K562 treated with DMSO at 1 percent for 4 hours (cell line): ENCODE data around the gene C7. TPM values are rescaled to one million over a fixed set of nuclear protein-coding genes. Genes with fewer than 3 reads are reported as not detected.

Experiments used
- total RNA-seq: library from RNA; unstranded; fragments of 300-600 nt; gene quantifications from 2 replicates; pipeline ENCODE4 v1.2.3, GENCODE V29; 2022; ENCODE audit not compliant: insufficient read depth

C7 gene
- not detected in 2 replicates for total RNA-seq

DNA sequence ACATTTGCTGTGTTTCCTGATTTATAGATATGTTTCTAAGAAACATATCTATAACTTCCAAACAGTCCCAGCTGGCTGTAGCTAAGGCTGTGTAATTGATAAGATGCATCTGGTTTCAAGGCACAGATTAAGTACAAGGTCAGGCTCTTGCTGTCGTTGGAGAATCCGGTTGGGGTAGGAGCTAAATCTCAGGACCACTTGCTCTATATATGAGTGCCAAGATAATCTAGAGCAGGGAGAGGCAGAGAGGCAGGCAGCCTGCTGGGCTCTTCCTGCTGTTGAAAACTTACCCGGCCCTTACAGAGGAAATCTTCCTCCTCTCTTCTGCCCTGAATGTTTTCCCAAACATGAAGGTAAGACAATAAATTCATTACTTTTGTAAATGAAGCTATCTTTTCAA lies at the start of gene C7:
C7 (plus strand) TSS at position 234 of the 400 bp plus-strand sequence; CDS start at position 348, 114 bp downstream.

Other genes starting within 250 kb of the C7 start
- not detected in 2 replicates for gene PTGER4, start 229.6 kb upstream of the C7 start, total RNA-seq
- 5.2 and 5.6 TPM in 2 replicates for gene TTC33, start 153.5 kb upstream of the C7 start, total RNA-seq
- gene PRKAA1, start 111.1 kb upstream of the C7 start, total RNA-seq = 12.5 and 17.1 TPM in 2 replicates
- 2,029 and 2,194 TPM in 2 replicates for gene RPL37, start 74.3 kb upstream of the C7 start, total RNA-seq
- gene CARD6, start 68.1 kb upstream of the C7 start, total RNA-seq = 3.1 and 7.3 TPM in 2 replicates
- not detected in 2 replicates for gene MROH2B, start 161.8 kb downstream of the C7 start, total RNA-seq